GM19043 (cell line): Measurements from ENCODE around the gene TMEM255B.

Experiments used
- ATAC-seq: cut with Tn5 transposase; IDR thresholded peaks from one replicate; pipeline ENCODE4 v1.9.1; 2021; ENCODE audit warnings: low read depth; ENCODE audit not compliant: unreplicated experiment

The TMEM255B gene

GRCh38 chr13:113843063-113843654 is 84.1 kb downstream of the TMEM255B start:
- ATAC-seq = no peak

- ATAC-seq = no peak
Observed at GRCh38 chr13:113843864-113844556, 85.0 kb downstream of the TMEM255B start.

GRCh38 chr13:113845055-113845454 is 86.0 kb downstream of the TMEM255B start:
- no peak for ATAC-seq

GRCh38 chr13:113845723-113846635 is 87.0 kb downstream of the TMEM255B start:
- ATAC-seq = no peak

- ATAC-seq = no peak
Observed at GRCh38 chr13:113846636-113847318, 87.8 kb downstream of the TMEM255B start.

- ATAC-seq = no peak
Observed at GRCh38 chr13:113848020-113848419, 89.0 kb downstream of the TMEM255B start.

- no peak for ATAC-seq
Observed at GRCh38 chr13:113848431-113849260, 89.6 kb downstream of the TMEM255B start.

- ATAC-seq = no peak
Observed at GRCh38 chr13:113849546-113849945, 90.5 kb downstream of the TMEM255B start.

- ATAC-seq = no peak
Observed at GRCh38 chr13:113849981-113850721, 91.1 kb downstream of the TMEM255B start.

- ATAC-seq = no peak
Observed at GRCh38 chr13:113850722-113851479, 91.9 kb downstream of the TMEM255B start.

- no peak for ATAC-seq
Observed at GRCh38 chr13:113851480-113851803, 92.4 kb downstream of the TMEM255B start.

GRCh38 chr13:113851826-113852535 is 93.0 kb downstream of the TMEM255B start:
- no peak for ATAC-seq

- no peak for ATAC-seq
Observed at GRCh38 chr13:113852536-113853517, 93.8 kb downstream of the TMEM255B start.

GRCh38 chr13:113853518-113854237 is 94.7 kb downstream of the TMEM255B start:
- ATAC-seq = no peak

GRCh38 chr13:113854238-113855011 is 95.4 kb downstream of the TMEM255B start:
- ATAC-seq = no peak
